Thyroid gland (tissue), 4 donors: ENCODE data around the gene NDUFA13.

Source experiments
- POLR2A ChIP-seq, 2 donors: fragments of 450-650 bp; IDR thresholded peaks; one replicate each; pipeline ENCODE4 v1.6.1; 2017; ENCODE audit warnings: antibody characterized with exemption in 2 of 2, mild to moderate bottlenecking in 2 of 2, moderate library complexity in 1 of 2
- TF ChIP-seq, protein P1 (sequence below), 6 experiments: fragments of 200-600 bp in 3 of 6; fragments of 450-650 bp in 3 of 6; sonication (generic) in 3 of 6; IDR thresholded peaks; one replicate each; pipeline ENCODE4 v1.5.1; 2016 to 2019; ENCODE audit warnings: antibody characterized with exemption in 6 of 6, mild to moderate bottlenecking in 2 of 6, inconsistent platforms in 1 of 6, moderate library complexity in 1 of 6

DNA sequence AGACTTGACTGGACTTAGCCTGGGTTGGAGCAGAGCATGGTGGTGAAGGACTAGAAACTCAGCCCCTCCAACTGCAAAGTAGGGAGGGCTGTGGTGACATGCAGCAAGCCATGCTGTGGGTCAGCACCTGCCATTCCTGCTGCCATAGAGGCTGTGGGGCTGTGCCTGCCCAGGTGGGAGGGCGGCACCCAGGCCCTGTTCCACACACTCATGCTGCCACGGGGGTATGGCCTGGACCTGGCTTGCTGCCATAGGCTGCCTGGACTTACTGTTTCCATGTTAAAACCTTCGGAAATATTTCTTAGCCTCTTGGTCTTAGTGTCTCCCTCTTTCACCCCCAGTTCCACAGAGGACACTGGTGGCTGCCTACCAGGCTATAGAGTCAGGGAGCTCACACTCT is 51.4 kb downstream of the NDUFA13 start:
- TF ChIP-seq, protein P1, sequence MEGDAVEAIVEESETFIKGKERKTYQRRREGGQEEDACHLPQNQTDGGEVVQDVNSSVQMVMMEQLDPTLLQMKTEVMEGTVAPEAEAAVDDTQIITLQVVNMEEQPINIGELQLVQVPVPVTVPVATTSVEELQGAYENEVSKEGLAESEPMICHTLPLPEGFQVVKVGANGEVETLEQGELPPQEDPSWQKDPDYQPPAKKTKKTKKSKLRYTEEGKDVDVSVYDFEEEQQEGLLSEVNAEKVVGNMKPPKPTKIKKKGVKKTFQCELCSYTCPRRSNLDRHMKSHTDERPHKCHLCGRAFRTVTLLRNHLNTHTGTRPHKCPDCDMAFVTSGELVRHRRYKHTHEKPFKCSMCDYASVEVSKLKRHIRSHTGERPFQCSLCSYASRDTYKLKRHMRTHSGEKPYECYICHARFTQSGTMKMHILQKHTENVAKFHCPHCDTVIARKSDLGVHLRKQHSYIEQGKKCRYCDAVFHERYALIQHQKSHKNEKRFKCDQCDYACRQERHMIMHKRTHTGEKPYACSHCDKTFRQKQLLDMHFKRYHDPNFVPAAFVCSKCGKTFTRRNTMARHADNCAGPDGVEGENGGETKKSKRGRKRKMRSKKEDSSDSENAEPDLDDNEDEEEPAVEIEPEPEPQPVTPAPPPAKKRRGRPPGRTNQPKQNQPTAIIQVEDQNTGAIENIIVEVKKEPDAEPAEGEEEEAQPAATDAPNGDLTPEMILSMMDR (IDR thresholded peaks at IDR 0.05): no peak
- TF ChIP-seq POLR2A (IDR thresholded peaks at IDR 0.05): no peak
